HG02884 (cell line): ENCODE measurements around the gene GJA10.

ENCODE experiments used
- ATAC-seq: cut with Tn5 transposase; IDR thresholded peaks from one replicate; pipeline ENCODE4 v1.9.1; 2021; ENCODE audit warnings: mild to moderate bottlenecking, moderate library complexity; ENCODE audit not compliant: unreplicated experiment

GJA10 gene

DNA sequence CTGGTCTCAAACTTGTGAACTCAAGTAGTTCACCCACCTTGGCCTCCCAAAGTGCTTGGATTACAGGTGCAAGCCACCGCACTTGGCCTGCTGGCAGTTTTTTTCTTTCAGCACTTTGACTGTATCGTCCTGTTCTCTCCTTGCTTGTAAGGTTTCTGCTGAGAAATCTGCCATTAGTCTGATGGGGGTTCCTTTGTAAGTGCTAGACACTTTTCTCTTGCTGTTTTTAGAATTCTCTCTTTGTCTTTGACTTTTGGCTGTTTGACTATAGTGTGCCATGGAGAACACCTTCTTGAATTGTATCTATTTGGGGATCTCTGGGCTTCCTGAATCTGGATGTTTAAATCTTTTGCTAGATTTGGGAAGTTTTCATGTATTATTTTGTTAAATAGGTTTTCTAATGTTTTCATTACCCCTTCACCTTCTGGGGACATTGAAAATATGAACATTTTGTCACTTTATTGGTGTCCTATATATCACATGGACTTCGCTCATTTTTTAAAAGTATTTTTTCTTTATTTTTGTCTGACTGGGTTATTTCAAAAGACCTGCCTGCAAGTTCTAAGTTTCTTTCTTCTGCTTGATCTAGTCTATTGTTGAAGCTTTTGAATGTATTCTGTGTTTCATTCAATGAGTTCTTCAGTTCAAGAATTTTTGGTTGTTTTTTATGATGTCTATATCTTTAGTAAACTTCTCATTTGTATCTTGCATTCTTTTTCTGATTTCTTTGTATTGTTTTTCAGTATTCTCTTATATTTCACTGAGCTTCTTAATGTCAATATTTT is 22.1 kb downstream of the GJA10 start:
- ATAC-seq: no peak

DNA sequence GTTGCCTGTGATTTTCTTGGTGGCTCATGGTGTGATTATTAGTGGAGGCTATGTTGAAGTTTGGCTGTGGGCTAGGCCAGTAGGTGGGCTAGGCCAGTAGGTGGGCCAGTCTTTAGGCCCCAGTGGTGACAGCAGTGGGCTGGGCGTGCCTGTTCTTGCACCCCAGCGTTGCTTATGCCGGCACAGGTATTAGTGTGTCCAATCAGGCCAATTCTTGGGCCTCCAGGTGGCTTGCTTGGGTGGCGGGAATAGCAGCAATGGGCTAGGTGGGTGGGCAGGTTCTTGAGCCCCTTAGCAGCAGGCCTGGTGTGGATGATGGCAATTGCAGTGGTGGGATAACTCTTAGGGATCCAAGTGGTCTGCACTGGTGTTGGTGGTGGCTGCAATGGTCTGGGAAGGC is 22.9 kb downstream of the GJA10 start:
- ATAC-seq: no peak

DNA sequence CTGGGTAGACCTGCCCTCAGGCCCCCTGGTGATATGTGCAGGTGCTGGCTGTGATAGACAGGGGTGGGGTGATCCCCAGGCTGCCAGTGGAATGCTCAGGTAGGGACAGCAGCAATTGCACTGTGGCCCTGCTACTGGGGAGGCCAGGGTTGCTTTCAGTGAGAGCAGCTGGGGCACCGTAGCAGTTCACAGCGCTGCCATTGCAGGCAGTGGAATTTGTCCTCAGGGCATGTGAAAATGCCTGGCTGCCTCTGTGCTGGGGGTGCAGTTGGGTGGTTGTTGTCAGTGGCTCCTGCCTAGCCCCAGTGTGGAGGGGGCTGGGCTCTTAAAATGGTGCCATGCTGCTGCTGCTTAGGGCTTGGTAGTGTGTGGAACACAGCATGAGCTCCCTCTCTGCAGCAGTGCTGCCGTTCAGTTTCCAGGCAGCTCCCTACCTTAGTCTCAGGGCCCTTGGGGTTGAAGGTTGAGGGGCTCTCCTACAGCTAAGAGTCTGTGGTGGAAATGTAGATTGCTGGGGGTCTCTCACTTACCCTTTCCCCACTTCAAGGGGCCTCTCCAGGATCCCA is 23.6 kb downstream of the GJA10 start:
- no peak for ATAC-seq

DNA sequence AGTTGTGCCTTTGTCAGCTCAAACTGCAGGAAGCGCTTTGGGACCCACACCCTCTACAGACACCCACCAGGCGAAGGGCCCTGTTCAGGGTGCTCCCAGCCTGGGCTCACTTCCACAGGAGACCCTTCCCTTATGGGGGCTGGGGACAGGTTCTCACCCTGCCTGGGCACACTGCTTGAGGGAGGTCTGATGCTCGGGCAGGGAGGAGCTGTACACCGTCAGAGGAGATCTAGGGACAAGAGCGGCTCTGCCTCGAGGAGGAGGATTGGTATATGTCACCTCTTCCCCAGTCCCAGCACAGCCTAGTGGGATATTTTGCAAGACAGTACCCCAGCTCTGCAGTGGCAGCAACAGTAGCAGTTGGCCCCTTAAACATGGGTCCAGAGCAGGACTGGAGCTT is 26.9 kb downstream of the GJA10 start:
- ATAC-seq: no peak

DNA sequence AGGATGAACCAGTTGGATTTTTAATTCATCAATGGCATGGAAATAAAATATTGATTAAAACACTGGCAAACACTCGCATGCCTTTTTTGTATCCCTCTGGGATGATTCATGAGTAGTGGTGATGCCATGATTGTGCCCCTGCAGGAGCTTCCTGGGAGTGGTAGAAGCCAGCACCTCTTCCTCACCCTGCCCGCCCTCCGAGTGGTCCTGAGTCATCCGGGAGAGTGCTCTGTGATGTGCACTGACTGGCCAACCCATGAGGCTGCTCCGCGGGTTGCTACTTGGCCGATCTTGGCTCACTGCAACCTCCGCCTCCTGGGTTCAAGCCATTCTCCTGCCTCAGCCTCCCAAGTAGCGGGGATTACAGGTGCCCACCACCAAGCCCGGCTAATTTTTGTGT is 27.4 kb downstream of the GJA10 start:
- ATAC-seq: no peak

DNA sequence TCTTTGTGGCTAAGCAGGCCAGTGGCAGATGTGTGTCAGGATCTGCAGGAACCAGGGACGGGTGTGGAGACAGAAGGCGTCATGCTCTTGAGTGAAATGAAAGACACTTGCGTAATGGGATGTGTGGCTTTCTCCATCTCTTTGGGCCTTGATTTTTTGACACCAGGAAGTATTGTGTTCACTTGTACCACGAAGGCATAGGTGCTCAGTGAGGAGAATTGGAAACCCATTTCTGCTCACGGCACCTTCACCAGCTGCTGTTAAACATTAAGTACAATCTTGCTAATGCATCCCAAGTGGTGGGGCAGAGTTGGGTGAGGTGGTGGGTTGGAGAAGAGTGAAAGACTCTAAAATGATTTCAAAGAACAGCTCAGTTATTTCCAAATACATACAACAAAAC is 30.0 kb downstream of the GJA10 start:
- no peak for ATAC-seq

DNA sequence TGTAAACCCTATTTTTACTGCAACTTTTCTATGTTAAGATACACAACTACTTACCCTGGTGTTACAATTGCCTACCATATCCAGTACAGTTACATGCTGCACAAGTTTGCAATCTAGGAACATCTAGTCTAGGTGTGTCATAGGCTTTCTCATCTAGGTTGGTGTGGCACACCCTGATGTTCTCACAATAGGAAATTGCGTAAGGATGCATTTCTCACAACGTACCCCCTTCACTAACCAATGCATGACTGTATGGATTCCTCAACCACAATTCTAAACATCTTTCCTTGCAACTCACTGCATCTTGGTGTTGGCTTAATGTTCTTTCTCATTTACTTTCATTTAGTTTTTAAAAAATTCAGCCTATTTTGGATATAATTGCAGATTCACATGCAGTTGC is 31.6 kb downstream of the GJA10 start:
- no peak for ATAC-seq

DNA sequence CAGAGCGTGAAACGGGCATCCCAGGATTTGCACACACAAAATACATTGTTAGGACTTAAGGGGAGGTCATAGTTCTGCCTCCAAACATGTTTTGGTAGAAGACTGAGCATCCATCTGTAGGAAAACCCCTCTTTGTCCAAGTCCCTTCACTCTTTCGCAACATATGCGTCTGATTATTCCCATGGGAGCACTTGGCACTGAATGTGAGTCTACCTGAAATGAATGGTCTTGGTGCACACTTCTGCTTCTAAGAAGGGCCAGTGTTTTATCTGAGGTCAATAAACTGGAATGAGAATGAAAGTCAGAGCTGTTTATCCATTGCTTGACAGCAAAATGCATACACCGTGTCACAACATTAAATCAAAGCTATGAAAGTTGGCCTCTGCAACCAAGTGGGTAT is 33.0 kb downstream of the GJA10 start:
- ATAC-seq: no peak

DNA sequence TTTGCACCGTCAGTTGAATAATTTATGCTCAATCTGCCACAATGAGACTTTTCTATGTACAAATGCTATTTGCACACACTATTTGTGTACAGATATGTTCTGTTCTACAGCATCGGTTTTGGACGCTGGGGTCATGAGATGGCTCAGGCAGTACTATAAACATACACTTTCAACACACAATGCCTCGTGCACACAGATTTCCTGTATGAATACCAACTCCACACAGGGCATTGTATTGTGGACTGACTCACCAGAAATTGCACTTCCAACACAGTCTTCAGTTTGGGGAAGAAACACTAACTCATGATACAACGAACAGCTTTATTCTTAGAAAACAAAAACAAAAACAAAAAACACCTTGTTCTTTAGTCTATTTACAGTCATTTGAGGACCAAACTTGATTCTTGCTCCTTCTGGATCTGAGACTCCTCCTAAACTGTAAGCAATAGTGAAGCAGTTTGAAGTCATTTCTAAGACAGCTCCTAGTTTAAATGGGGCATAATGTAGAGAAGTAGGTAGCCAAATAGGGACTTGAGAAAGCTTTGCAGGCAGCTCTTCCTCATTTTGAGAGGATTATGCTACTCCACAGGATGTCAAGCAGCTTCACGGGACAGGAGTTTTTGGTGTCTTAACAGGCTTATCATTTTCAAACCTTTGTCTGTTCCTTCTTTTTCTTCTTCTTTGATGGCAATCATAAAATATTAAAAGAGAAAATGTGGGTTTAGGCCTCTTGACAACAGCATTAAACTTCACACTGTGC is 33.7 kb downstream of the GJA10 start:
- no peak for ATAC-seq

DNA sequence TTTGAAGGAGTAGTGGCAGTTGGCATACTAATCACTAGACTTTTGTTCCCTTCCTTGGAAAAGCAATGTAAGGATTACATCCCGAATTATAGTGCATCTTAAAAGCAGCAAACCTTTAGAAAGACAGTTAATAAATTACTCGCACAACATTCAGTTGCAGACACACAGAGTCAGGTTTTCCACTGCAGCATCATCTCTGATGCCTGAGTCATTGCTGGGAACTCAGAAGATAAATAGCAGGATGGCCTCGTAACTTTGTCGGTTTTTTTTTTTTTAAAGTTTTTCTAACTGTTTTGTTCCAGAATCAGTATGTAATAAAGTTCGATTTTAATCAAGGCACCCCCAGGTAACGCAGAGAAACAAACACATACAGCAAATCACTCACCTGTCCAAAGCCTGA is 34.3 kb downstream of the GJA10 start:
- no peak for ATAC-seq

DNA sequence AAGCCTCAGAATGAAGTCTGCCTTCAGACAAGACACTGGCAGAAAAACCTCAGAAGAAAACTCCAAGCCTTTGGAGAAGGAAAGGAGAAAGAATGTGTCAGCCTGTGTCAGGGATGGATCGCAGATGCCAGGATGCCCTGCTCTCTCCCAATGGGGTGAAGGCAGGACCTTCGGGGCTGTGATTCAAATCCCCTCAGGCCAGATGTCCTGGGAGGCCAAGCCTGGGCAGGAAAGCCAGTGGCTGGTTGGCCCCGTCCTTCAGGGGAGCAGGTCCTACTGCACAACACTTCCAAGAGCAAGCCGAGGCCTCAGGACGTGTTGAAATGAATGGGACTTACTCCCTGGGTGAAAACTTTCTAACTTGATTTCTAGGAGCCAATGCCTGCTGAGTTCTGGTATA is 36.5 kb downstream of the GJA10 start:
- ATAC-seq: no peak

DNA sequence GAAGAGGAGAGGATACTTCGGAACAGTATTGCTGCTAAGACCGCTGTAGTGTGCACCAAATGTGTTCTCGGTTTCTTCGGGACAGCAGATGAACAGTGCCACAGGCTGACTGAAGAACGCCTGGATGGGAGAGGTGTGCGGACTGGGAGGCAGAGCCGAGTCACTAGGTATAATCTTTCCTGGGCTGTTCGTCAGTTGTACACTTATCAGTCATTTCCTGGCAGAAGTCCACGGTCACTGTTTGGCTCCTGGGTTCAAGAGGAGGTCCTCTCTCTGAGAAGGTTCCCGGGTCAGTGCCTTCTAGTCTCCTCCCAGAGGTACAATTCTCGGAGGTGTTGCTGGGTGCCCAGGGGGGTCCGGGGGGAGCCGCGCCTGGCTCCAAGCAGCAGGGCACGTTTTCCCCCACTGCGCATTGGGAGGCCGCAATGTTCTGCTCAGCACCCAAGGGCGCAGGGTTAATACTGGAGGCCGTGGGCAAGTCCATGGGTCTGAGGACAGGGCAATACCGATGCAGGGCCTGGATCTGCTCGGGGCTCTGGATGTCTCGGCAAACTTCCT is 38.1 kb downstream of the GJA10 start:
- no peak for ATAC-seq

DNA sequence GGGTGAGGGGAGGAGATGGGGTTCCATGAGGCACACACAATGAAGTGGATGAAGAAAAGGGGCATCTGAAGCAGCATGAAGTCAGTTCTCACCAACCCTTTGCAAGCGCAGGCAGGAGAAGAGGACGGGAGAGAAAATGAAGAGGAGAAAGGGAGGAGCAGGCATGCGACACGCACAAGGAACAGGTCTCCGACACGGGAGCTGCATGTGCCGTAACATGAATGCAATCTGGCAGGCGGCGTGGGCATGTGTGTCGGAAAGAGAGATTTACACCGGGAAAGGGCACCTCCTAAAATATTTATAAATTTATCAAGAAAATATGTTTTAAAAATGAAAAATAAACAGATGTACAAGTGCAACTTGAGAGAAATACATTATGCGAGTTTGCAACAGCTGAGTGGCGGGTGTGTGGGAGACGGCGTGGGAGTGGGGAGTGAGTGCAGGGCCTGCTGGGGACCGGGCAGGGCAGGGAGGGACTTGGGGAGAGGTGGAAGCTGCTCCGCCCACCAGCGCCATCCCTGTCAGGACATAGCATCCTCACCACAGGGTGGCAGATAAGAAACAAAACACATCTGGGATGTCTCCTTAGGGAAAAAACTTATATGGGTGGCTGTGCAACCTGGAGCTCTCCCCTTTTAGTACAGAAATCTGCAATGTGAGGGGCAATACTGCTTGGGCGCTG is 40.6 kb downstream of the GJA10 start:
- no peak for ATAC-seq

DNA sequence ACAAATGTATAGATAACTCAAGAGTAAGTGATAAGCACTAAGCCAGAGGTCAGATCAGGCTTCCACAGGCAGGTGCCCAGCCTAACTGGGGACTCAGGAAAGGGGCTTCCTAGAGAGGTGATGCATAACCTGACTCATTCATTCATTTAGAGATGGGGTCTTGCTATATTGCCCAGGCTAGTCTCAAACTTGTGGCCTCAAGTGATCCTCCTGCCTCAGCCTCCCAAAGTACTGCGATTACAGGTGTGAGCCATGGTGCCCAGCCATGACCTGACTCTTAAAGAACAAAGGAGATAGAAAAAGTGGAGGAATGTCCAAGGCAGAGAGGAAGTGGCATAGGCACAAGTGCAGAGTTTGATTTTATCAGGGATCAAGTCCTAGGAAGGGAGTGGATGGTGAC is 41.9 kb downstream of the GJA10 start:
- no peak for ATAC-seq

DNA sequence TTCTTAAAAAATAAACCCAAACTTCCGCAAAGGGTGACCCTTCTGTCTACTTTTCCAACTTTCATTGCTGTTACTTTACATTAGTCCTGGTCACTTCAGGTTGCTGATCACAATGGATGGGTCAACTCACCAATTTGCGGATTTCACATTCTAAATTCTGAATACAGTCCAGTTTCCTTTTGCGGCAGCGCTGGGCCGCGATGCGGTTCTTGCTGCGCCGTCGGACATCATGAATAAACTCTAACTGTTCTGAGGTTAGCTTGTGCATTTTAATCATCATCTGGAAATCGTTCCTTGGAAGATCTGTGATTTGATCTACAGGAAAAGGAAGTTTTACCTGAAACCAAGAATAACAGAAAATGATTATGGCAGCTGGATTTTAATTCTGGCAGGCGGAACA is 43.7 kb downstream of the GJA10 start:
- ATAC-seq: no peak

DNA sequence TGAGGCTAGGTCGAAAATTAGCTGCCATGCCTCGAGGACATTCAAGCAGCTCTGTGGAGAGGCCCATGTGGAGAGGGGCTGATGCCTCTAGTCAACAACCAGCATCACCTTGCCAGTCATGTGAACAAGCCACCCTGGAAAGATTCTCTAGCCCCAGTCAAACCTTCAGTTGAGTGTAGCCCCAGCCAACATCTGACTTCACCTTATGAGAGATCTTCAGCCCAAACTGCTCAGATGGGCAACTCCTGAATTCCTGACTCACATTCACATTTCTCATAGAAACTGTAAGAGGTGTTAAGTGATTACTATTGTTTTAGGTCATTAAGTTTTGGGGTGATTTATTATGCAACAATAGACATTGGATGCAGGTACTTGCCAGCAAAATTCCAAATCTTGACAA is 44.9 kb downstream of the GJA10 start:
- ATAC-seq: no peak

DNA sequence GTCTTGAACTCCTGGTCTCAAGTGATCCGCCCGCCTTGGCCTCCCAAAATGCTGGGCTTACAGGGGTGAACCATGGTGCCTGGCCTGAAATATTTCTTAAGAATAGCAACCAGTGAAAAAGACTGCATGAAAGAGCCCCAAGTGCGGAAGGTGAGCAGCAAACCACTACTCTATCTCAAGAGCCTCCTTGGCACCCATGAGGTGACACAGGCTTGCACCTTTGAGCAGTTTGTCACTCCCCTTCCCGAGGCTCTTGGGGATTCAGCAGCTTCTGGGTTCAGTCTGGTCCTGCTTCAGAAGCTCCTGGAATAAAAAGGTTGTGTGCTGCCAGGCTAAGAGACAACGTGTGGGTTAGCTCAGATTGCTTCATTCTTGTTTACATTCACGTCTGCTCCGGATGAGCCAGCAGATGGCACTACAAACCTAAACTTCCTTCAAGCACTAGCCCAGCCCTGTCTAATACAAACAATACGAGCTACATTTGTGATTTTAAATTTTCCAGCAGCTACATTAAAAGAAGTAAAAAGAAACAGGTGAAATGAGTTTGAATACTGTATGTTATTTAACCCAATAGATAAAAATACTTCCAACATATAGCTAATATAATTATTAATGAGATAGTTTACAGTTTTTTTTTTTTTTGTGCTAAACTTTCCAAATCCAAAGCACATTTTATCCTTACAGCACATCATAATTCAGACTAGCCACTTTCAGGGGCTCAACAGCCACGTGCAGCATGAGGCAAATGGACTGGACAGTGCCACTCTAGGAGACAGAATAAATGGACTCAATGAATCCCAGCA is 46.2 kb downstream of the GJA10 start:
- no peak for ATAC-seq

DNA sequence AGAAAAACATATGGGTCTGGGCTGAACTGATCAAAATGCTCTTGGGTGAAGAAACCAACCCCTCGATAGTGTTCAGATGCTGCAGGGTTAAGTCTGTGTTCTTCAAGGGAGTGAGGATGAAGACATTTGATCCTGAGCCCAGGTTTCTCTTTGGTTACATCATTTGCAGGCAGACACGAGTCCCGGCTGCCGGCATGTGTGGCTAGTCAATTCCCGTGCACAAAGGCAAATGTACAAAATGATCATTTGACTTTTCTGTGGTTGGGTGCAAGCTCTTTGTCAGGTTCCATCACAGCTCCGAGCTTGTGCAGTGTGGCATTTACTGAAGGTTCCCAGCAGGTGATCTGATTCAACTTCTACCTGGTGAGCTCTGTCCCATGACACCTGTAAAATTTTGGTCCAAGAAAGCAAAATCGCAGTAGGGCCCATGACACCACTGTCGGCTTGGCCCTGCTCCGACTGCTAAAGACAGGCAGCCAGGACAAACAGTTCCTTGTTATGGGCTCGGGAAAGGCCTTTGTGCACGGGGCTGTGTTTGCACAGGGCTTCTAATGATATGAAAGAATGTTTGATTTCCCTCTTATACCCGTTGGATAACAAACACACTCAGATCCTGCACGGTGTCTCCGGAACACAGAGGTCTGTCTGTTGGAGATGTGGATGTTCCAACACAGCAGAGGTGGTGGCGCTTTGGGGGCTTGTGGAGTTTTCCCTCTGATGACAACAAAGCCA is 46.9 kb downstream of the GJA10 start:
- ATAC-seq: no peak

DNA sequence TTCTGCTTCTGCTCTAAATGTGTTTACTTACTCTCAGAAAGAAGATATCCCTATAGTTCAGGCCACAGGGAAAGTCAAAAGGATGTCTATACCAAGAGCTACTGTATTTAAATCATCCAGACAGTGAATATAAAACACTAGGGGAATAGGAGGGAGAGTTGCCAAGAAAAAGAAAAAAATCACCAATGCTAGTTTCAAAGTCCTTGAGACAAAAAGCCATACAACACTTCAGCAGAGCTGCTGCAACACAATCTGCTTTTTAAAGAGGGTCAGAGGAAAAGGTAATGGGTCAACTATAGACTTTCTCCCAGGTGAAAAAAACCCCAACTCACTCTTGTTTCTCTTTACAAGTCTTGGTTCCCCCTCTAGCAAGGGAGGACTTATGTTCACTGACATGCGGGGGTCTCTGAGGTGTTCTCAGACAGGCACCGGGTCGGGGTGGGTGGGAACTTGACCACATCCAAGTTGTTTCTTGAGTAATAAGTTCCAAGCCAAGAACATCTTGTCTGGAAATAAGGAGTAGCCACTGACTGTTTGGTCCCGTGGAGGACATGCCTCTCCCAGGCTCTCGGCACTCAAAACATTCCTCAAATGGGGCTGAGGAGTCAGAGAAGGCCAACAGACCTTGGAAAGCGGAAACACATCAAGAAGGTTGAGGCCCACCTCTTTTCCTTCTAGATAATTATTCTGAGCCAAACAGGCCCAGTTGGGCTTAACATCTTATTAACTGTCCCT is 47.7 kb downstream of the GJA10 start:
- ATAC-seq: no peak
